ENCODE data around the gene ALPL.

- TF ChIP-seq, protein P1, sequence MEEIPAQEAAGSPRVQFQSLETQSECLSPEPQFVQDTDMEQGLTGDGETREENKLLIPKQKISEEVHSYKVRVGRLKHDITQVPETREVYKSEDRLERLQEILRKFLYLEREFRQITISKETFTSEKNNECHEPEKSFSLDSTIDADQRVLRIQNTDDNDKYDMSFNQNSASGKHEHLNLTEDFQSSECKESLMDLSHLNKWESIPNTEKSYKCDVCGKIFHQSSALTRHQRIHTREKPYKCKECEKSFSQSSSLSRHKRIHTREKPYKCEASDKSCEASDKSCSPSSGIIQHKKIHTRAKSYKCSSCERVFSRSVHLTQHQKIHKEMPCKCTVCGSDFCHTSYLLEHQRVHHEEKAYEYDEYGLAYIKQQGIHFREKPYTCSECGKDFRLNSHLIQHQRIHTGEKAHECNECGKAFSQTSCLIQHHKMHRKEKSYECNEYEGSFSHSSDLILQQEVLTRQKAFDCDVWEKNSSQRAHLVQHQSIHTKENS (CRISPR knock-in tag; IDR thresholded peaks at IDR 0.05) = no peak
- TF ChIP-seq PBX2 (CRISPR knock-in tag; IDR thresholded peaks at IDR 0.05; ENCODE audit: low read depth) (no peak), PBX2 (tag; conservative IDR thresholded peaks at IDR 0.05; ENCODE audit: low read depth) (no peak), JUN (IDR thresholded peaks at IDR 0.05; ENCODE audit: borderline replicate concordance, low read depth, low read length) (no peak), JUN (CRISPR knock-in tag; IDR thresholded peaks at IDR 0.05; ENCODE audit: borderline replicate concordance) (no peak), PHTF2 (CRISPR knock-in tag; IDR thresholded peaks at IDR 0.05) (no peak), KLF6 (CRISPR knock-in tag; IDR thresholded peaks at IDR 0.05; ENCODE audit: borderline replicate concordance) (no peak), GATAD2B (IDR thresholded peaks at IDR 0.05; ENCODE audit: borderline replicate concordance) (no peak)
- TF ChIP-seq, protein P2, sequence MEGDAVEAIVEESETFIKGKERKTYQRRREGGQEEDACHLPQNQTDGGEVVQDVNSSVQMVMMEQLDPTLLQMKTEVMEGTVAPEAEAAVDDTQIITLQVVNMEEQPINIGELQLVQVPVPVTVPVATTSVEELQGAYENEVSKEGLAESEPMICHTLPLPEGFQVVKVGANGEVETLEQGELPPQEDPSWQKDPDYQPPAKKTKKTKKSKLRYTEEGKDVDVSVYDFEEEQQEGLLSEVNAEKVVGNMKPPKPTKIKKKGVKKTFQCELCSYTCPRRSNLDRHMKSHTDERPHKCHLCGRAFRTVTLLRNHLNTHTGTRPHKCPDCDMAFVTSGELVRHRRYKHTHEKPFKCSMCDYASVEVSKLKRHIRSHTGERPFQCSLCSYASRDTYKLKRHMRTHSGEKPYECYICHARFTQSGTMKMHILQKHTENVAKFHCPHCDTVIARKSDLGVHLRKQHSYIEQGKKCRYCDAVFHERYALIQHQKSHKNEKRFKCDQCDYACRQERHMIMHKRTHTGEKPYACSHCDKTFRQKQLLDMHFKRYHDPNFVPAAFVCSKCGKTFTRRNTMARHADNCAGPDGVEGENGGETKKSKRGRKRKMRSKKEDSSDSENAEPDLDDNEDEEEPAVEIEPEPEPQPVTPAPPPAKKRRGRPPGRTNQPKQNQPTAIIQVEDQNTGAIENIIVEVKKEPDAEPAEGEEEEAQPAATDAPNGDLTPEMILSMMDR (IDR thresholded peaks at IDR 0.05 in 2 of 3, conservative IDR thresholded peaks at IDR 0.05 in 1 of 3; ENCODE audit: insufficient read depth in 2 of 3, low read depth in 1 of 3, low read length in 3 of 3) = no peak
Measured at GRCh38 chr1:21562896-21563295, 53.7 kb downstream of the ALPL start.
